ENCODE measurements around the gene CLNK.

The CLNK gene

DNA sequence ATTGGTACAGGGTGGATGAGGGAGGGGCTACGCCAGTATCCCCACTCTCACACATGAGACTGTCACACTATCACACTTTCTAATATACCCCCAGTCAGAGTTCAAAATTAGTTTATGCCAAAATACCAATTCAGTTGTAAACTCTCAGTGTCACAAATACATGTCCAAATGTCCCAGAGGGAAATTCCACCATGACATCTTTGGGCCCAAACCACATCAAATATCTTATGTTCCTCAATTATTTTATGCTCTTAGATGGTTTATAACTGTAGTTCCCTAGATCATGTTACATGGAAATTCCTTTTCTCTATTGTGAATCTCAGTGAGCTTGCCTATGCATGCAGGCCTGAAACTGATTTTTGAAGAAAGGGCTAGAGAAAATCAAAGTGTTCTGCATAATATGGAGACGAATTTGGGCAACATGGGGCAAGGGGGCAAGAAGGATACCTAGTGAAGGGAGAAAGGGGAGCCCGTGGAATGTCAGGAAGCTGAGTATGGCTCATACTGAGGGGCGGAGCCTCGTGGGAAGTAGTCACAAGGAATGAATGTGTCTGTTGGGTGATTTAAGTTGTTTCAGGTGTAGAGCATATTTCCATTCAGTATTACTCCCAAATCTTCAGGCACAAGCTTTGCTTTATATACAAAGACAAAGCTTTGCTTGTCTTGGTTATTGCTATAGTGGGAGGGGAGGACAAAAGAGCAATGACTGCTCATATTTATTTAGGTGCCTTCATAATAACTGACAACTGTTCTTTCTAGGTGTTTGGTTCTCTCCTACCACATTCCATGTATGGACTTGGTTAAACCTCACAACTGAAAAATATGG lies 40.8 kb downstream of the CLNK start:
- H3K9ac ChIP-seq (ENCODE audit: low read depth in 1 of 2, low read length in 2 of 2) = no peak overlapping the region
- H3K36me3 ChIP-seq (ENCODE audit: control insufficient read depth in 1 of 2, insufficient read depth in 2 of 2, low read length in 2 of 2) = no peaks in the 10 kb centered on the region
- H3K4me1 ChIP-seq (ENCODE audit: control insufficient read depth in 1 of 2, insufficient read depth in 2 of 2, low read length in 2 of 2) = no peaks in the 10 kb centered on the region
- no peaks in the 10 kb centered on the region for H3K27me3 ChIP-seq (ENCODE audit: control insufficient read depth in 1 of 2, insufficient read depth in 2 of 2, low read length in 2 of 2)
- H3K27ac ChIP-seq (ENCODE audit: low read depth, low read length) = no peak overlapping the region
- no peak overlapping the region for H3K4me3 ChIP-seq (ENCODE audit: low read depth in 1 of 2, low read length in 2 of 2)
- no peaks in the 10 kb centered on the region for H3K9me3 ChIP-seq (ENCODE audit: control insufficient read depth in 1 of 2, low read length in 2 of 2)

- Histone ChIP-seq H3K9me3 (ENCODE audit: control insufficient read depth in 1 of 2, low read length in 2 of 2) (no peaks in the 10 kb centered on the region), H3K4me3 (ENCODE audit: low read depth in 1 of 2, low read length in 2 of 2) (no peak overlapping the region), H3K27ac (ENCODE audit: low read depth, low read length) (no peak overlapping the region), H3K4me1 (ENCODE audit: control insufficient read depth in 1 of 2, insufficient read depth in 2 of 2, low read length in 2 of 2) (no peaks in the 10 kb centered on the region), H3K36me3 (ENCODE audit: control insufficient read depth in 1 of 2, insufficient read depth in 2 of 2, low read length in 2 of 2) (no peaks in the 10 kb centered on the region), H3K27me3 (ENCODE audit: control insufficient read depth in 1 of 2, insufficient read depth in 2 of 2, low read length in 2 of 2) (no peaks in the 10 kb centered on the region), H3K9ac (ENCODE audit: low read depth in 1 of 2, low read length in 2 of 2) (no peak overlapping the region)
Measured at GRCh38 chr4:10640561-10641201, 43.9 kb downstream of the CLNK start.

GRCh38 chr4:10639664-10640063 lies 44.9 kb downstream of the CLNK start:
- no peaks in the 10 kb centered on the region for H3K36me3 ChIP-seq (ENCODE audit: control insufficient read depth in 1 of 2, insufficient read depth in 2 of 2, low read length in 2 of 2)
- no peak overlapping the region for H3K4me3 ChIP-seq (ENCODE audit: low read depth in 1 of 2, low read length in 2 of 2)
- no peaks in the 10 kb centered on the region for H3K9me3 ChIP-seq (ENCODE audit: control insufficient read depth in 1 of 2, low read length in 2 of 2)
- H3K27me3 ChIP-seq (ENCODE audit: control insufficient read depth in 1 of 2, insufficient read depth in 2 of 2, low read length in 2 of 2) = no peaks in the 10 kb centered on the region
- H3K4me1 ChIP-seq (ENCODE audit: control insufficient read depth in 1 of 2, insufficient read depth in 2 of 2, low read length in 2 of 2) = no peaks in the 10 kb centered on the region
- no peak overlapping the region for H3K27ac ChIP-seq (ENCODE audit: low read depth, low read length)
- no peak overlapping the region for H3K9ac ChIP-seq (ENCODE audit: low read depth in 1 of 2, low read length in 2 of 2)

- Histone ChIP-seq H3K4me3 (ENCODE audit: low read depth in 1 of 2, low read length in 2 of 2) (no peak overlapping the region), H3K9ac (ENCODE audit: low read depth in 1 of 2, low read length in 2 of 2) (no peak overlapping the region), H3K36me3 (ENCODE audit: control insufficient read depth in 1 of 2, insufficient read depth in 2 of 2, low read length in 2 of 2) (no peaks in the 10 kb centered on the region), H3K27me3 (ENCODE audit: control insufficient read depth in 1 of 2, insufficient read depth in 2 of 2, low read length in 2 of 2) (no peaks in the 10 kb centered on the region), H3K4me1 (ENCODE audit: control insufficient read depth in 1 of 2, insufficient read depth in 2 of 2, low read length in 2 of 2) (no peaks in the 10 kb centered on the region), H3K9me3 (ENCODE audit: control insufficient read depth in 1 of 2, low read length in 2 of 2) (no peaks in the 10 kb centered on the region), H3K27ac (ENCODE audit: low read depth, low read length) (no peak overlapping the region)
Measured at GRCh38 chr4:10639100-10639499, 45.5 kb downstream of the CLNK start.

DNA sequence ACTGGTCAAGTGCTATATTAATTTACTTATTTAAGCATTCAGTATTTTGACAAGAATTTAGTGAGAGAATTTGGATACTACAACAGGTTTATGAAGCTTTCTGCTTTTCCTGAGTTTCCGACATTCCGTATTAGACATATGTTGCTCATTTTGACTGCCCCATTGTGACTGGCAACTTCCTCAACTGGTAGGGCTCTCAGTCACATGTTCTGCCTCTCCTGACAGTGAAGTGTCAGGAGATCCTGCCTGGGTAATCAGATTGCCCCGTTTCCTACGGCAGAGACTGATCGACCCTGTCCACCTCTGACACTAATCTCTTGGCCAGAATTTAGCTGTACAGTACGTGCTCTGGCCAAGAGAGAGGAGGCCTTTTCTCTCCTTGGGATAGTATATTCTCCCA lies 49.5 kb downstream of the CLNK start:
- Histone ChIP-seq H3K36me3 (ENCODE audit: control insufficient read depth in 1 of 2, insufficient read depth in 2 of 2, low read length in 2 of 2) (no peaks in the 10 kb centered on the region), H3K27ac (ENCODE audit: low read depth, low read length) (no peak overlapping the region), H3K27me3 (ENCODE audit: control insufficient read depth in 1 of 2, insufficient read depth in 2 of 2, low read length in 2 of 2) (no peaks in the 10 kb centered on the region), H3K4me1 (ENCODE audit: control insufficient read depth in 1 of 2, insufficient read depth in 2 of 2, low read length in 2 of 2) (no peaks in the 10 kb centered on the region), H3K4me3 (ENCODE audit: low read depth in 1 of 2, low read length in 2 of 2) (no peak overlapping the region), H3K9ac (ENCODE audit: low read depth in 1 of 2, low read length in 2 of 2) (no peak overlapping the region), H3K9me3 (ENCODE audit: control insufficient read depth in 1 of 2, low read length in 2 of 2) (no peaks in the 10 kb centered on the region)

GRCh38 chr4:10629394-10629793 lies 55.2 kb downstream of the CLNK start:
- H3K36me3 ChIP-seq (ENCODE audit: control insufficient read depth in 1 of 2, insufficient read depth in 2 of 2, low read length in 2 of 2) = no peaks in the 10 kb centered on the region
- H3K27me3 ChIP-seq (ENCODE audit: control insufficient read depth in 1 of 2, insufficient read depth in 2 of 2, low read length in 2 of 2) = no peaks in the 10 kb centered on the region
- no peak overlapping the region for H3K9ac ChIP-seq (ENCODE audit: low read depth in 1 of 2, low read length in 2 of 2)
- H3K9me3 ChIP-seq (ENCODE audit: control insufficient read depth in 1 of 2, low read length in 2 of 2) = no peaks in the 10 kb centered on the region
- H3K4me3 ChIP-seq (ENCODE audit: low read depth in 1 of 2, low read length in 2 of 2) = no peak overlapping the region
- H3K4me1 ChIP-seq (ENCODE audit: control insufficient read depth in 1 of 2, insufficient read depth in 2 of 2, low read length in 2 of 2) = no peaks in the 10 kb centered on the region
- H3K27ac ChIP-seq (ENCODE audit: low read depth, low read length) = no peak overlapping the region

DNA sequence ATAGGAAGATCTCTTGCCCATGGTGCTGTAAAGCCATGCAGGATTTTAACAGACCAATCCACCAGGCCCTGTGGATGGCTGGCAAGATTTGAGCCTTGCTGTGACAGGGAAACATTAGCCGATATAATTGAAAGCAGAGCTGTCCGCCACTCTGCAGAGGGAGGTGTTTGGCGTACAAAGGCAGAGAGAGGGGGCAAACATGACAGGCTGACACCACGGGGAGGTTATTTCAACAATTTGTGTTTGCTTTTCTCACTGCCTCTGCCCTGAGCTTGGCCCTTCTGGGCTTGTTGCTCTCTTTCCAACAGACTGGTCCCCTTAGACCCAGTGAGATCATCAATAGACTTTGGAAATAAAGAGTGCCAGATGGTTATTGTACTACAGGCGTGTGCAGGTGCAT lies 59.4 kb downstream of the CLNK start:
- Histone ChIP-seq H3K4me3 (ENCODE audit: low read depth in 1 of 2, low read length in 2 of 2) (no peak overlapping the region), H3K9ac (ENCODE audit: low read depth in 1 of 2, low read length in 2 of 2) (no peak overlapping the region), H3K27me3 (ENCODE audit: control insufficient read depth in 1 of 2, insufficient read depth in 2 of 2, low read length in 2 of 2) (no peaks in the 10 kb centered on the region), H3K27ac (ENCODE audit: low read depth, low read length) (no peak overlapping the region), H3K4me1 (ENCODE audit: control insufficient read depth in 1 of 2, insufficient read depth in 2 of 2, low read length in 2 of 2) (no peaks in the 10 kb centered on the region), H3K36me3 (ENCODE audit: control insufficient read depth in 1 of 2, insufficient read depth in 2 of 2, low read length in 2 of 2) (no peaks in the 10 kb centered on the region), H3K9me3 (ENCODE audit: control insufficient read depth in 1 of 2, low read length in 2 of 2) (no peaks in the 10 kb centered on the region)

DNA sequence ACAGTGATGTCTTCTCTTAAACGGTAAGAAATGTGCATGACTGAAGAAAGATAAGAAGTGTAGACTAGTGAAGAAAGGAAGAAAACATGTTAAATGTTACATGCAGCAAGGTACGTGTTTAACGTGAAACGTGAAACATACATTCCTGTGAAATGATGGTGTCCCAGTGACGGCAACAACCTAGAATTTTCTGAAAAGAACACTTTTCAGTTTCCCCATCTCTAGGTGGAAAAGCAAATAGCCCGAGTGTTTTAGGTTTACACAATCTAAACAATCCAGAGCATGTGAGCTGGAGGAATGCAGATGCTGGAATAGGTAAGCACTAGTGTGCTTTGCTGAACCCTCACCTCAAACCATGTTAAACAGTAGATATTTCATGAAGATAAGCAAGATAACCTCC lies 60.7 kb downstream of the CLNK start:
- Histone ChIP-seq H3K36me3 (ENCODE audit: control insufficient read depth in 1 of 2, insufficient read depth in 2 of 2, low read length in 2 of 2) (no peaks in the 10 kb centered on the region), H3K9me3 (ENCODE audit: control insufficient read depth in 1 of 2, low read length in 2 of 2) (no peaks in the 10 kb centered on the region), H3K4me1 (ENCODE audit: control insufficient read depth in 1 of 2, insufficient read depth in 2 of 2, low read length in 2 of 2) (no peaks in the 10 kb centered on the region), H3K27me3 (ENCODE audit: control insufficient read depth in 1 of 2, insufficient read depth in 2 of 2, low read length in 2 of 2) (no peaks in the 10 kb centered on the region), H3K4me3 (ENCODE audit: low read depth in 1 of 2, low read length in 2 of 2) (no peak overlapping the region), H3K9ac (ENCODE audit: low read depth in 1 of 2, low read length in 2 of 2) (no peak overlapping the region), H3K27ac (ENCODE audit: low read depth, low read length) (no peak overlapping the region)

GRCh38 chr4:10623241-10623640 lies 61.3 kb downstream of the CLNK start:
- Histone ChIP-seq H3K4me3 (ENCODE audit: low read depth in 1 of 2, low read length in 2 of 2) (no peak overlapping the region), H3K4me1 (ENCODE audit: control insufficient read depth in 1 of 2, insufficient read depth in 2 of 2, low read length in 2 of 2) (no peaks in the 10 kb centered on the region), H3K9me3 (ENCODE audit: control insufficient read depth in 1 of 2, low read length in 2 of 2) (no peaks in the 10 kb centered on the region), H3K27me3 (ENCODE audit: control insufficient read depth in 1 of 2, insufficient read depth in 2 of 2, low read length in 2 of 2) (no peaks in the 10 kb centered on the region), H3K27ac (ENCODE audit: low read depth, low read length) (no peak overlapping the region), H3K9ac (ENCODE audit: low read depth in 1 of 2, low read length in 2 of 2) (no peak overlapping the region), H3K36me3 (ENCODE audit: control insufficient read depth in 1 of 2, insufficient read depth in 2 of 2, low read length in 2 of 2) (no peaks in the 10 kb centered on the region)

- Histone ChIP-seq H3K27ac (ENCODE audit: low read depth, low read length) (no peak overlapping the region), H3K4me3 (ENCODE audit: low read depth in 1 of 2, low read length in 2 of 2) (no peak overlapping the region), H3K36me3 (ENCODE audit: control insufficient read depth in 1 of 2, insufficient read depth in 2 of 2, low read length in 2 of 2) (no peaks in the 10 kb centered on the region), H3K9me3 (ENCODE audit: control insufficient read depth in 1 of 2, low read length in 2 of 2) (no peaks in the 10 kb centered on the region), H3K9ac (ENCODE audit: low read depth in 1 of 2, low read length in 2 of 2) (no peak overlapping the region), H3K4me1 (ENCODE audit: control insufficient read depth in 1 of 2, insufficient read depth in 2 of 2, low read length in 2 of 2) (no peaks in the 10 kb centered on the region), H3K27me3 (ENCODE audit: control insufficient read depth in 1 of 2, insufficient read depth in 2 of 2, low read length in 2 of 2) (no peaks in the 10 kb centered on the region)
Measured at GRCh38 chr4:10622728-10623127, 61.8 kb downstream of the CLNK start.

Measured in duodenal mucosa (tissue), 2 donors.